ENCODE results near the gene LRRC8C.

LRRC8C gene

GRCh38 chr1:89646259-89646658, 13.3 kb downstream of the LRRC8C start:
- Histone ChIP-seq H4K20me1 (ENCODE audit: control insufficient read depth, insufficient read depth, low read depth, low read length) (no peaks in the 10 kb centered on the region), H3K27me3 (ENCODE audit: control insufficient read depth, low read length) (0 out of 2 replicates have a peak, but pooled peaks cover 4% of the 10 kb centered on the region), H3K4me3 (ENCODE audit: low read length) (no peak overlapping the region), H3K79me2 (ENCODE audit: control insufficient read depth, low read length) (no peaks in the 10 kb centered on the region), H3K9me2 (replicated peaks; ENCODE audit: control insufficient read depth, low read length) (no peaks in the 10 kb centered on the region), H3K9me3 (ENCODE audit: control insufficient read depth, insufficient read depth, low read length) (no peaks in the 10 kb centered on the region), H3K4me2 (ENCODE audit: low read length) (no peak overlapping the region), H3F3A (ENCODE audit: control insufficient read depth, insufficient read depth) (no peaks in the 10 kb centered on the region; the same call in 1 of the 2 replicates), H3K36me3 (ENCODE audit: control insufficient read depth, low read length) (no peaks in the 10 kb centered on the region), H3K27ac (ENCODE audit: low read depth, low read length) (no peak overlapping the region), H3K4me1 (ENCODE audit: control insufficient read depth, low read length) (peaks cover 8% of the 10 kb centered on the region; the same call in 1 of the 2 replicates)
- TF ChIP-seq EZH2phosphoT487 (IDR thresholded peaks at IDR 0.05; ENCODE audit: borderline replicate concordance, low read length) = no peak

- Histone ChIP-seq H3K36me3 (ENCODE audit: control insufficient read depth, low read length) (no peaks in the 10 kb centered on the region), H4K20me1 (ENCODE audit: control insufficient read depth, insufficient read depth, low read depth, low read length) (no peaks in the 10 kb centered on the region), H3K4me1 (ENCODE audit: control insufficient read depth, low read length) (peaks cover 8% of the 10 kb centered on the region; the same call in 1 of the 2 replicates), H3K4me2 (ENCODE audit: low read length) (no peak overlapping the region), H3K79me2 (ENCODE audit: control insufficient read depth, low read length) (no peaks in the 10 kb centered on the region), H3K27ac (ENCODE audit: low read depth, low read length) (no peak overlapping the region), H3K9me2 (replicated peaks; ENCODE audit: control insufficient read depth, low read length) (no peaks in the 10 kb centered on the region), H3K9me3 (ENCODE audit: control insufficient read depth, insufficient read depth, low read length) (no peaks in the 10 kb centered on the region), H3K27me3 (ENCODE audit: control insufficient read depth, low read length) (0 out of 2 replicates have a peak, but pooled peaks cover 4% of the 10 kb centered on the region), H3K4me3 (ENCODE audit: low read length) (no peak overlapping the region), H3F3A (ENCODE audit: control insufficient read depth, insufficient read depth) (no peaks in the 10 kb centered on the region; the same call in 1 of the 2 replicates)
- TF ChIP-seq EZH2phosphoT487 (IDR thresholded peaks at IDR 0.05; ENCODE audit: borderline replicate concordance, low read length) = no peak
- TF ChIP-seq CTCF (IDR thresholded peaks at IDR 0.05; ENCODE audit: low read depth, low read length, poor library complexity, severe bottlenecking) = no peak
These were observed 16.9 kb downstream of the LRRC8C start for GRCh38 chr1:89649783-89650182.

- Histone ChIP-seq H3K4me3 (ENCODE audit: low read length) (no peak overlapping the region), H3K36me3 (ENCODE audit: control insufficient read depth, low read length) (no peaks in the 10 kb centered on the region), H3F3A (ENCODE audit: control insufficient read depth, insufficient read depth) (no peaks in the 10 kb centered on the region; the same call in 1 of the 2 replicates), H3K4me1 (ENCODE audit: control insufficient read depth, low read length) (peaks cover 8% of the 10 kb centered on the region; the same call in 1 of the 2 replicates), H3K9me2 (replicated peaks; ENCODE audit: control insufficient read depth, low read length) (no peaks in the 10 kb centered on the region), H4K20me1 (ENCODE audit: control insufficient read depth, insufficient read depth, low read depth, low read length) (no peaks in the 10 kb centered on the region), H3K9me3 (ENCODE audit: control insufficient read depth, insufficient read depth, low read length) (no peaks in the 10 kb centered on the region), H3K27me3 (ENCODE audit: control insufficient read depth, low read length) (0 out of 2 replicates have a peak, but pooled peaks cover 4% of the 10 kb centered on the region), H3K27ac (ENCODE audit: low read depth, low read length) (no peak overlapping the region), H3K79me2 (ENCODE audit: control insufficient read depth, low read length) (no peaks in the 10 kb centered on the region), H3K4me2 (ENCODE audit: low read length) (no peak overlapping the region)
- TF ChIP-seq CTCF (IDR thresholded peaks at IDR 0.05; ENCODE audit: low read depth, low read length, poor library complexity, severe bottlenecking) (no peak), EZH2phosphoT487 (IDR thresholded peaks at IDR 0.05; ENCODE audit: borderline replicate concordance, low read length) (no peak)
These were observed 19.5 kb downstream of the LRRC8C start for GRCh38 chr1:89652373-89652772.

- no peaks in the 10 kb centered on the region for H3K9me3 ChIP-seq (ENCODE audit: control insufficient read depth, insufficient read depth, low read length)
- H3K27ac ChIP-seq (ENCODE audit: low read depth, low read length) = no peak overlapping the region
- H3K79me2 ChIP-seq (ENCODE audit: control insufficient read depth, low read length) = no peaks in the 10 kb centered on the region
- no peak overlapping the region for H3K4me2 ChIP-seq (ENCODE audit: low read length)
- peaks cover 5% of the 10 kb centered on the region for H3K4me1 ChIP-seq (ENCODE audit: control insufficient read depth, low read length)
- no peaks in the 10 kb centered on the region for H3K36me3 ChIP-seq (ENCODE audit: control insufficient read depth, low read length)
- no peaks in the 10 kb centered on the region for H3K9me2 ChIP-seq (replicated peaks; ENCODE audit: control insufficient read depth, low read length)
- H3F3A ChIP-seq (ENCODE audit: control insufficient read depth, insufficient read depth) = no peaks in the 10 kb centered on the region
- no peaks in the 10 kb centered on the region for H4K20me1 ChIP-seq (ENCODE audit: control insufficient read depth, insufficient read depth, low read depth, low read length)
- TF ChIP-seq EZH2phosphoT487 (IDR thresholded peaks at IDR 0.05; ENCODE audit: borderline replicate concordance, low read length) = no peak
- no peak for TF ChIP-seq CTCF (IDR thresholded peaks at IDR 0.05; ENCODE audit: low read depth, low read length, poor library complexity, severe bottlenecking)
- H3K27me3 ChIP-seq (ENCODE audit: control insufficient read depth, low read length) = no peaks in the 10 kb centered on the region
- no peak overlapping the region for H3K4me3 ChIP-seq (ENCODE audit: low read length)
These were observed 25.0 kb downstream of the LRRC8C start for GRCh38 chr1:89657886-89658285.

All from DOHH2 (cell line).